IPS-20b (cell line): ENCODE results near the gene SHISA7.

Experiments used
- H3K27ac ChIP-seq: one replicate; pipeline ENCODE4 v1.5.1; 2013; ENCODE audit warnings: low read length
- H3K27me3 ChIP-seq: 2 replicates; pipeline ENCODE4 v1.6.1; 2013; ENCODE audit warnings: mild to moderate bottlenecking, low read length, inconsistent platforms; ENCODE audit not compliant: insufficient read depth
- H3K36me3 ChIP-seq: 2 replicates; pipeline ENCODE4 v1.6.1; 2013; ENCODE audit warnings: low read depth, mild to moderate bottlenecking, inconsistent platforms, low read length, moderate library complexity; ENCODE audit not compliant: insufficient read depth
- H3K4me1 ChIP-seq: 2 replicates; pipeline ENCODE4 v1.6.1; 2013; ENCODE audit warnings: mild to moderate bottlenecking, control low read depth, inconsistent platforms, low read length, moderate library complexity; ENCODE audit not compliant: insufficient read depth
- H3K4me3 ChIP-seq: 2 replicates; pipeline ENCODE4 v1.5.1; 2013; ENCODE audit warnings: mild to moderate bottlenecking, low read length, inconsistent platforms
- H3K9ac ChIP-seq: 2 replicates; pipeline ENCODE4 v1.6.1; 2013; ENCODE audit warnings: low read depth, mild to moderate bottlenecking, inconsistent platforms, low read length, moderate library complexity
- H3K9me3 ChIP-seq: 2 replicates; pipeline ENCODE4 v1.6.1; 2013; ENCODE audit warnings: mild to moderate bottlenecking, low read depth, low read length, inconsistent platforms; ENCODE audit not compliant: insufficient read depth

SHISA7 gene

GRCh38 chr19:55486043-55486970 lies 43.2 kb upstream of the SHISA7 start:
- peaks cover 20% of the 10 kb centered on the region for H3K4me1 ChIP-seq

GRCh38 chr19:55485439-55486011 lies 42.4 kb upstream of the SHISA7 start:
- H3K36me3 ChIP-seq = no peaks in the 10 kb centered on the region
- peaks cover 20% of the 10 kb centered on the region for H3K4me1 ChIP-seq
- no peaks in the 10 kb centered on the region for H3K27me3 ChIP-seq
- H3K9ac ChIP-seq = peak overlapping the region; percentile 87
- H3K9me3 ChIP-seq = no peaks in the 10 kb centered on the region
- H3K4me3 ChIP-seq = peak overlapping the region; percentile 88
- peak overlapping the region; percentile 97 for H3K27ac ChIP-seq

More at GRCh38 chr19:55486043-55486970, 43.2 kb upstream of the SHISA7 start:
- Histone ChIP-seq H3K27ac (no peak overlapping the region), H3K27me3 (no peaks in the 10 kb centered on the region), H3K36me3 (no peaks in the 10 kb centered on the region), H3K9ac (peak overlapping the region; percentile 32; the same call in 1 of the 2 replicates), H3K9me3 (no peaks in the 10 kb centered on the region), H3K4me3 (peak overlapping the region; percentile 88; the same call in 1 of the 2 replicates)

DNA sequence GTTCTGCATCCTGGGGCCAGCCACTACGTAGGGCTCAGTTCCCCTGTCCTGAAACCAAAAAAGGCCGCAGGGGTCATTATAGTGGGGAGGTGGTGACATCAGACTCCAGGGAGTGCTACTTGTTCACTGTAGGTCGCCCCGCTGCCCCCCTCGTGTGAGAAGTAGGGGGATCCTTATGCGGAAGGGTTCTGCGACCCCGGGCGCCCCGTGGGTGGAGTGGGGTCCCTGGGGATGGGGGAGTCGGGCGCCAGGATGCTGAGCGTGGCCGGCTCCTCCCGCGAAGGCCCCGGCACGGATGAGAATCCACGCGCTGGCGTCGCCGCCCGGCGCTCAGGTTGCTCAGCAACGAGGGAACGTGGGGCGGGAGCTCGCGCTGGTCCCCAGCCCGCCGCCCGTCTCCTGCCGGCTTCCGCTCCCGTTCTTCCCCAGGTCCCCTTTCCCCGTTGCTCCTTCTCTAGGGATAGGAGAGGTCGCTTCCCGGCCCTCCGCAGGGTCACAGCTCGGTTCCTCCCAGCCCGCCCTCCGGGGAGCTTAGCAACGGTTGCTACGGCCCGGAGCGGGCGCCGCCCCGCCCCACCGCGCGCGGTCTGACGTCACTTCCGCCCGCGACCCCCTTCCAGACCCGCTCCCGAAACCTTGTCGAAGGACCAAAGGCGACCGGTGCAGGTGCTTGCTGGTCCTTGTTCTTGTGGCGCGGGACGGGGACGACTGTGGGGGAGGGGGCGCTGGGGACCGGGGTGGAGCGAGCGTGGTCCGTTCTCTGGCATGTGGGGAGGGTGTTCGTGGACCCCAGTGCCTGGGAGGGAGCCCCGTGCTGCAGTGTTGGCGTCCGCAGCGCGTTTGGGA lies 41.7 kb upstream of the SHISA7 start, which contains the start of gene NAT14:
Gene NAT14, plus strand, starts transcription at position 596 of the 846 bp plus-strand sequence. CDS start 521 bp downstream, outside the sequence.
- peak within 1 kb of the TSS; percentile 88 for H3K4me3 ChIP-seq
- H3K9me3 ChIP-seq = no peaks in the 10 kb centered on the region
- peak within 1 kb of the TSS; percentile 87 for H3K9ac ChIP-seq
- H3K27me3 ChIP-seq = no peaks in the 10 kb centered on the region
- H3K36me3 ChIP-seq = no peaks in the 10 kb centered on the region
- peaks cover 20% of the 10 kb centered on the region for H3K4me1 ChIP-seq
- H3K27ac ChIP-seq = peak within 1 kb of the TSS; percentile 97

DNA sequence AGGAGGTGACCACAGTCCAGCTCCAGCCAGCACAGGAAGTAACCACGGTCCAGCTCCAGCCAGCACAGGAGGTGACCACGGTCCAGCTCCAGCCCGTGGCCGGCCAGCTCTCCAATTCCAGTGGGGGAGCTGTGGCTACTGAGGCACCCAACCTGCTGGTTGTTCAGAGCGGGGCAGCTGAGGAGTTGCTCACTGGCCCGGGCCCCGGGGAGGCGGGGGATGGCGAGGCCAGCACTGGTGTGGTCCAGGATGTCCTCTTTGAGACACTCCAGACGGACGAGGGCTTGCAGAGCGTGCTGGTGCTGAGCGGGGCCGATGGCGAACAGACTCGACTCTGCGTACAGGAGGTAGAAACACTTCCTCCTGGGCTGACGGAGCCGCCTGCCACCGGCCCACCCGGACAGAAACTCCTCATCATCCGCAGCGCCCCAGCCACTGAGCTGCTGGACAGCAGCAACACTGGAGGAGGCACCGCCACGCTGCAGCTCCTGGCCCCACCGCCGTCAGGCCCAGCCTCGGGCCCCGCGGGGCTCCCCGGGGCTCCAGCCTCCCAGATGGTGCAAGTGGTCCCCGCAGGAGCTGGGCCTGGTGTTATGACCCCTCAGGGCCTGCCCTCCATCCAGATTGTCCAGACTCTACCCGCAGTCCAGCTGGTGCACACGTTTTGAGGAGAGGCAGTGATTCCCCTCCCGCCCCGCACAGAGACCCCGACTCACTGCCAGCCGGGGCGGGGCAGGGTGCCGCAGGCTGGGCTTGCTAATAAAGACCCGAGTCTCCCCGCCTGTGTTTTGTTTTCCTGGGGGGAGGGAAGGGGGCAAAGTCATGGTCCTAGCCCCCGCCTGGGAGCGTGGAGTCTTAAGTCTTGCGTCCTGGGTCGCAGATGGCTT lies 40.8 kb upstream of the SHISA7 start:
- H3K4me3 ChIP-seq = peak overlapping the region; percentile 88
- H3K27me3 ChIP-seq = no peaks in the 10 kb centered on the region
- no peaks in the 10 kb centered on the region for H3K36me3 ChIP-seq
- peaks cover 14% of the 10 kb centered on the region for H3K4me1 ChIP-seq
- H3K9me3 ChIP-seq = no peaks in the 10 kb centered on the region
- no peak overlapping the region for H3K27ac ChIP-seq
- H3K9ac ChIP-seq = peak overlapping the region; percentile 87; the same call in 1 of the 2 replicates

DNA sequence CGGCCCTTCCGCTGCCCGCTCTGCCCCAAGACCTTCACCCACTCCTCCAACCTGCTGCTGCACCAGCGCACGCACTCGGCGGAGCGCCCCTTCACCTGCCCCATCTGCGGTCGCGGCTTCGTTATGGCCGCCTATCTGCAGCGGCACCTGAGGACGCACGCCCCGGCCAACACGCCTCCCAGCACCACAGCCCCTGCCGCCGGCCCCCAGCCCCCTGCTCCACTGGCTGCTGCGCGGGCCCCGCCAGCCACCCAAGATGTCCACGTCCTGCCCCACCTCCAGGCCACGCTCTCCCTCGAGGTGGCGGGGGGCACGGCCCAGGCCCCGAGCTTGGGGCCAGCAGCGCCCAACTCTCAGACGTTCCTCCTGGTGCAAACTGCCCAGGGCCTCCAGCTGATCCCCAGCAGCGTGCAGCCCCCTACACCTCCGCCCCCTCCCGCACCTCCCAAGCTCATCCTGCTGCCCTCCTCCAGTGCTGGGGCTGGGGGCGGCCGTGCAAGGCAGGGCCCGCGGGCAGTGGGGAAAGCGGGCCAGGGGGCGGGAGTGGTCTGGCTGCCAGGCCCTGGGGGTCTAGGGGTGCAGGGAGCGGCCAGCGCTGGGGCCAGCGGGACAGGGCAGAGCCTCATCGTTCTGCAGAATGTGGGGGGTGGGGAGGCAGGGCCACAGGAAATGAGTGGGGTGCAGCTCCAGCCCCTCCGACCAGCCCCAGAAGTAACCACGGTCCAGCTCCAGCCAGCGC lies 40.0 kb upstream of the SHISA7 start:
- H3K27ac ChIP-seq = no peak overlapping the region

DNA sequence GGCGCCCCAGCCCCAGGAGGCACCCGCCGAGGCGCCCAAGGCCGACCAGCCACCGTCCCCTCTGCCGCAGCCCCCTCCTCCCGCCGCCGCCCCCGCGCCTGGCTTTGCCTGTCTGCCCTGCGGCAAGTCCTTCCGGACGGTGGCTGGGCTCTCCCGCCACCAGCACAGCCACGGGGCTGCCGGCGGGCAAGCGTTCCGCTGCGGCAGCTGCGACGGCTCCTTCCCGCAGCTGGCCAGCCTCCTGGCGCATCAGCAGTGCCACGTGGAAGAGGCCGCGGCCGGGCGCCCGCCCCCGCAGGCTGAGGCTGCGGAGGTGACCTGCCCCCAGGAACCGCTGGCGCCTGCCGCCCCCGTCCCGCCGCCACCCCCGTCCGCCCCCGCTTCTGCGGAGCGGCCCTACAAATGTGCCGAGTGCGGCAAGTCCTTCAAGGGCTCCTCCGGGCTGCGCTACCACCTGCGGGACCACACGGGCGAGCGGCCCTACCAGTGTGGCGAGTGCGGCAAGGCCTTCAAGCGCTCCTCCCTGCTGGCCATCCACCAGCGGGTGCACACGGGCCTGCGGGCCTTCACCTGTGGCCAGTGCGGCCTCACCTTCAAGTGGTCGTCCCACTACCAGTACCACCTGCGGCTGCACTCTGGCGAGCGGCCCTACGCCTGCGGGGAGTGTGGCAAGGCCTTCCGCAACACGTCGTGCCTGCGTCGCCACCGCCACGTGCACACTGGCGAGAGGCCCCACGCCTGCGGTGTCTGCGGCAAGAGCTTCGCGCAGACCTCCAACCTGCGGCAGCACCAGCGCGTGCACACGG lies 39.3 kb upstream of the SHISA7 start:
- Histone ChIP-seq H3K27me3 (no peaks in the 10 kb centered on the region), H3K9me3 (no peaks in the 10 kb centered on the region), H3K4me3 (no peak overlapping the region), H3K27ac (no peak overlapping the region), H3K4me1 (peaks cover 6% of the 10 kb centered on the region), H3K9ac (no peak overlapping the region), H3K36me3 (no peaks in the 10 kb centered on the region)

More for the DNA sequence above, 40.0 kb upstream of the SHISA7 start:
- Histone ChIP-seq H3K36me3 (no peaks in the 10 kb centered on the region), H3K4me1 (peaks cover 11% of the 10 kb centered on the region), H3K9me3 (no peaks in the 10 kb centered on the region), H3K9ac (no peak overlapping the region), H3K4me3 (no peak overlapping the region), H3K27me3 (no peaks in the 10 kb centered on the region)

DNA sequence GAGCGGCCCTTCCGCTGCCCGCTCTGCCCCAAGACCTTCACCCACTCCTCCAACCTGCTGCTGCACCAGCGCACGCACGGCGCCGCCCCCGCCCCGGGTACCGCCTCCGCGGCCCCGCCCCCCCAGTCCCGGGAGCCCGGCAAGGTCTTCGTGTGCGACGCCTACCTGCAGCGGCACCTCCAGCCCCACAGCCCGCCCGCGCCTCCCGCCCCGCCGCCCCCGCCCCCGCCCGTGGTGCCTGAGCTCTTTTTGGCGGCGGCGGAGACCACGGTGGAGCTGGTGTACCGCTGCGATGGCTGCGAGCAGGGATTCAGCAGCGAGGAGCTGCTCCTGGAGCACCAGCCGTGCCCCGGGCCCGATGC lies 38.7 kb upstream of the SHISA7 start:
- Histone ChIP-seq H3K4me1 (no peaks in the 10 kb centered on the region; the same call in 1 of the 2 replicates), H3K9ac (no peak overlapping the region), H3K9me3 (no peaks in the 10 kb centered on the region), H3K27me3 (no peaks in the 10 kb centered on the region), H3K36me3 (no peaks in the 10 kb centered on the region), H3K27ac (no peak overlapping the region), H3K4me3 (no peak overlapping the region)

- Histone ChIP-seq H3K36me3 (no peaks in the 10 kb centered on the region), H3K4me1 (no peaks in the 10 kb centered on the region; the same call in 1 of the 2 replicates), H3K27me3 (no peaks in the 10 kb centered on the region), H3K4me3 (no peak overlapping the region), H3K9me3 (no peaks in the 10 kb centered on the region), H3K27ac (no peak overlapping the region), H3K9ac (no peak overlapping the region)
Measured at GRCh38 chr19:55481148-55481793, 38.2 kb upstream of the SHISA7 start.

- no peak overlapping the region for H3K27ac ChIP-seq
Measured at GRCh38 chr19:55479451-55480230, 36.5 kb upstream of the SHISA7 start.

More at GRCh38 chr19:55479451-55480230, 36.5 kb upstream of the SHISA7 start:
- Histone ChIP-seq H3K4me1 (no peaks in the 10 kb centered on the region), H3K36me3 (no peaks in the 10 kb centered on the region), H3K9ac (no peak overlapping the region), H3K27me3 (no peaks in the 10 kb centered on the region), H3K9me3 (no peaks in the 10 kb centered on the region), H3K4me3 (no peak overlapping the region)
